ENCODE measurements around the gene GDF2.

- TF ChIP-seq POLR2AphosphoS5 (IDR thresholded peaks at IDR 0.05; ENCODE audit: borderline replicate concordance, low read depth, low read length) (no peak), EZH2 (IDR thresholded peaks at IDR 0.05) (no peak)
Observed at GRCh38 chr10:47308775-47309174, 13.5 kb upstream of the GDF2 start.
